CD4-positive, CD25-positive, alpha-beta regulatory T cell (primary cell): ENCODE measurements around the gene NEGR1. TPM values are rescaled to one million over a fixed set of nuclear protein-coding genes. Genes with fewer than 3 reads are reported as not detected.

Source experiments
- ATAC-seq, 2 donors: fragments of 150-1000 bp; cut with Tn5 transposase; one replicate each; pipeline ENCODE4 v1.10.0; 2021; ENCODE audit warnings: low read depth in 2 of 2, moderate number of reproducible peaks in 2 of 2, moderate library complexity in 1 of 2
- DNase-seq, 3 donors: peaks; one replicate each; pipeline versions ENCODE4 v3.0.0 to v3.0.0-alpha.2; 2012 to 2022; ENCODE audit warnings: mixed read lengths in 1 of 3
- H3K27ac ChIP-seq: one replicate; pipeline ENCODE4 v1.7.0; 2013; ENCODE audit warnings: mild to moderate bottlenecking, low read length; ENCODE audit not compliant: insufficient read depth, poor library complexity, severe bottlenecking
- H3K27me3 ChIP-seq: one replicate; pipeline ENCODE4 v1.7.0; 2013; ENCODE audit warnings: low read length; ENCODE audit not compliant: control insufficient read depth, insufficient read depth
- H3K36me3 ChIP-seq: one replicate; pipeline ENCODE4 v1.7.0; 2013; ENCODE audit warnings: mild to moderate bottlenecking, low read length, moderate library complexity; ENCODE audit not compliant: control insufficient read depth, insufficient read depth
- H3K4me1 ChIP-seq: 2 replicates; pipeline ENCODE4 v1.7.0; 2013; ENCODE audit warnings: mild to moderate bottlenecking, low read length; ENCODE audit not compliant: insufficient read depth, control insufficient read depth, poor library complexity, severe bottlenecking
- H3K4me3 ChIP-seq: one replicate; pipeline ENCODE4 v1.7.0; 2013; ENCODE audit warnings: low read depth, mild to moderate bottlenecking, low read length, moderate library complexity
- H3K9me3 ChIP-seq, 2 experiments: 1 replicate in 1 of 2; 2 replicates in 1 of 2; pipeline ENCODE4 v1.7.0; 2013; ENCODE audit warnings: low read length in 2 of 2, mild to moderate bottlenecking in 1 of 2, moderate library complexity in 1 of 2; ENCODE audit not compliant: control insufficient read depth in 2 of 2
- H3K27ac Mint-ChIP-seq, 3 donors: one replicate each; pipeline ENCODE4 v1.8.0; 2020 to 2022; ENCODE audit warnings: mild to moderate bottlenecking in 3 of 3, mixed read lengths in 3 of 3, moderate library complexity in 2 of 3
- H3K27me3 Mint-ChIP-seq: one replicate; pipeline ENCODE4 v1.8.0; 2022; ENCODE audit warnings: mild to moderate bottlenecking, mixed read lengths
- H3K36me3 Mint-ChIP-seq: one replicate; pipeline ENCODE4 v1.8.0; 2020; ENCODE audit warnings: mixed read lengths
- H3K4me1 Mint-ChIP-seq, 4 donors: one replicate each; pipeline ENCODE4 v1.8.0; 2020 to 2022; ENCODE audit warnings: mixed read lengths in 4 of 4, mild to moderate bottlenecking in 1 of 4
- H3K4me3 Mint-ChIP-seq, 4 donors: one replicate each; pipeline ENCODE4 v1.8.0; 2020 to 2022; ENCODE audit warnings: mild to moderate bottlenecking in 4 of 4, mixed read lengths in 4 of 4, moderate library complexity in 3 of 4
- H3K9me3 Mint-ChIP-seq, 7 donors: one replicate each; pipeline ENCODE4 v1.8.0; 2020 to 2022; ENCODE audit warnings: mixed read lengths in 7 of 7, mild to moderate bottlenecking in 3 of 7, moderate library complexity in 2 of 7
- polyA plus RNA-seq, 4 donors: library from polyadenylated mRNA; unstranded; fragments of 300-500 nt; fragmentation: Illumina TruSeq; gene quantifications; one replicate each; pipeline ENCODE4 v1.2.3, GENCODE V29; 2021
- total RNA-seq: library from RNA; stranded (reverse); gene quantifications from one replicate; pipeline ENCODE4 v1.2.3, GENCODE V29; 2022

The NEGR1 gene
- total and polyA plus RNA-seq, 5 donors from 2014 or later, result not detected

DNA sequence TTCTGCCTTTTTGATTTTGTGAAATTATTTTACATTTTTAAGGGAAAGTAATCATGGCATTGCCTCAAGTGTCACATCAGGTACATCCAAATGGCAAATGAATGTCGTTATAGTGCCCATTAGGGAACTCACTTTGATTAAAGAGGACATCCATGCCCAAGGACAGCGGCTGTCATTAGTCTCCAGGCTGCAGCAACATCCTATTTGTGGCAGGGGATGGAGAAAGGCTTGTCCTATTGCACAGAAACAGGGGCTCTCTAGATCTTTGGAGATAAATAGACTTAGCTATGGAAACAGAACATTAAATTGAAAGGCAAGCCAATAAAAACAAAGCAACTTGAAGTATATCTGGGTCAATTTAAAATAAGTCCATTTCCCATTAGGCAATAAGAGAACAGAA lies 439.3 kb downstream of the NEGR1 start:
- ATAC-seq (no peak), DNase-seq (no peak)
- Mint-ChIP-seq H3K27me3 (no peaks in the 10 kb centered on the region), H3K4me3 (no peak overlapping the region), H3K27ac (no peak overlapping the region), H3K36me3 (no peaks in the 10 kb centered on the region), H3K9me3 (peaks cover 0 to 11% (median 2%) of the 10 kb centered on the region in 7 donors), H3K4me1 (no peaks in the 10 kb centered on the region)
- Histone ChIP-seq H3K27ac (no peak overlapping the region), H3K27me3 (no peaks in the 10 kb centered on the region), H3K36me3 (no peaks in the 10 kb centered on the region), H3K4me1 (no peaks in the 10 kb centered on the region), H3K4me3 (no peak overlapping the region), H3K9me3 (peaks cover 0 to 5% of the 10 kb centered on the region in 2 experiments)

DNA sequence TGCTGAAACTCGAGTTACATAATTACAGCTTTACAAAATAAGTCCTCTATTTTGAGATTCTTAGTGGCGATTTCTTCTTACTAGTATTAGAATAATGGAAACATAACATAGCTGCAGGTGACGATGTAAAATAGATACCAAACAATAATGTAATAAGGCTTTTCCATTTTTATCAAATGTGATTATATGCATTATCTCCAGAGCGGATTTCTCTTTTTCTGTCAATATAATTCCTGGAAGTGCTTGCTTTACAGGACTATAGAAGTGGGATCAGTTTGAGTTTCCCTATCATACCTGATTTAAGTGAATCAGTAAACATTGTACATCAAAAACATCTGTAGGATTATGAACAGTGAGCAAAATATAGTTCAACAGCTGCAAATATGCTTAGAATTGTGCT lies 442.5 kb downstream of the NEGR1 start:
- Mint-ChIP-seq H3K4me1 (no peaks in the 10 kb centered on the region), H3K36me3 (no peaks in the 10 kb centered on the region), H3K4me3 (no peak overlapping the region), H3K27ac (no peak overlapping the region), H3K27me3 (no peaks in the 10 kb centered on the region), H3K9me3 (peaks cover 0 to 5% (median 2%) of the 10 kb centered on the region in 7 donors)
- Histone ChIP-seq H3K27ac (no peak overlapping the region), H3K36me3 (no peaks in the 10 kb centered on the region), H3K9me3 (peaks cover 0 to 5% of the 10 kb centered on the region in 2 experiments), H3K27me3 (no peaks in the 10 kb centered on the region), H3K4me1 (no peaks in the 10 kb centered on the region), H3K4me3 (no peak overlapping the region)
- DNase-seq (no peak), ATAC-seq (no peak)

- no peak overlapping the region for H3K27ac ChIP-seq
- H3K9me3 Mint-ChIP-seq, result peaks cover 0 to 4% (median 2%) of the 10 kb centered on the region in 7 donors
- no peaks in the 10 kb centered on the region for H3K27me3 ChIP-seq
- H3K4me1 Mint-ChIP-seq, result no peaks in the 10 kb centered on the region
- no peaks in the 10 kb centered on the region for H3K4me1 ChIP-seq
- no peak for ATAC-seq
- H3K27ac Mint-ChIP-seq, result no peak overlapping the region
- no peaks in the 10 kb centered on the region for H3K36me3 Mint-ChIP-seq
- H3K27me3 Mint-ChIP-seq, result no peaks in the 10 kb centered on the region
- H3K36me3 ChIP-seq, result no peaks in the 10 kb centered on the region
- H3K4me3 ChIP-seq, result no peak overlapping the region
- no peaks in the 10 kb centered on the region for H3K9me3 ChIP-seq
- no peak overlapping the region for H3K4me3 Mint-ChIP-seq
- no peak for DNase-seq
Observed at GRCh38 chr1:71836904-71837303, 445.4 kb downstream of the NEGR1 start.

- Histone ChIP-seq H3K9me3 (no peaks in the 10 kb centered on the region), H3K27ac (no peak overlapping the region), H3K4me3 (no peak overlapping the region), H3K27me3 (no peaks in the 10 kb centered on the region), H3K36me3 (no peaks in the 10 kb centered on the region), H3K4me1 (no peaks in the 10 kb centered on the region)
- H3K4me3 Mint-ChIP-seq, result no peak overlapping the region
- H3K36me3 Mint-ChIP-seq, result no peaks in the 10 kb centered on the region
- H3K27ac Mint-ChIP-seq, result no peak overlapping the region
- no peak for DNase-seq
- peaks cover 0 to 8% (median 6%) of the 10 kb centered on the region in 7 donors for H3K9me3 Mint-ChIP-seq
- no peaks in the 10 kb centered on the region for H3K27me3 Mint-ChIP-seq
- no peak for ATAC-seq
- H3K4me1 Mint-ChIP-seq, result no peaks in the 10 kb centered on the region
Observed at GRCh38 chr1:71835442-71835813, 446.9 kb downstream of the NEGR1 start.

GRCh38 chr1:71834601-71835441 lies 447.5 kb downstream of the NEGR1 start:
- no peak overlapping the region for H3K27ac ChIP-seq
- H3K27ac Mint-ChIP-seq, result no peak overlapping the region
- no peak overlapping the region for H3K4me3 Mint-ChIP-seq
- ATAC-seq (no peak), DNase-seq (no peak)
- H3K27me3 Mint-ChIP-seq, result no peaks in the 10 kb centered on the region
- no peaks in the 10 kb centered on the region for H3K36me3 Mint-ChIP-seq
- no peaks in the 10 kb centered on the region for H3K4me1 Mint-ChIP-seq
- peaks cover 0 to 10% (median 6%) of the 10 kb centered on the region in 7 donors for H3K9me3 Mint-ChIP-seq
- H3K4me3 ChIP-seq, result no peak overlapping the region
- H3K36me3 ChIP-seq, result no peaks in the 10 kb centered on the region
- H3K9me3 ChIP-seq, result no peaks in the 10 kb centered on the region
- no peaks in the 10 kb centered on the region for H3K4me1 ChIP-seq
- H3K27me3 ChIP-seq, result no peaks in the 10 kb centered on the region

GRCh38 chr1:71831646-71832045 lies 450.7 kb downstream of the NEGR1 start:
- Mint-ChIP-seq H3K4me1 (no peaks in the 10 kb centered on the region), H3K9me3 (peaks cover 0 to 16% (median 4%) of the 10 kb centered on the region in 7 donors), H3K27ac (no peak overlapping the region), H3K27me3 (no peaks in the 10 kb centered on the region), H3K4me3 (no peak overlapping the region), H3K36me3 (no peaks in the 10 kb centered on the region)
- no peak for DNase-seq
- H3K27ac ChIP-seq, result no peak overlapping the region
- no peaks in the 10 kb centered on the region for H3K36me3 ChIP-seq
- H3K9me3 ChIP-seq, result no peaks in the 10 kb centered on the region
- no peaks in the 10 kb centered on the region for H3K27me3 ChIP-seq
- no peak for ATAC-seq
- no peak overlapping the region for H3K4me3 ChIP-seq
- H3K4me1 ChIP-seq, result no peaks in the 10 kb centered on the region

DNA sequence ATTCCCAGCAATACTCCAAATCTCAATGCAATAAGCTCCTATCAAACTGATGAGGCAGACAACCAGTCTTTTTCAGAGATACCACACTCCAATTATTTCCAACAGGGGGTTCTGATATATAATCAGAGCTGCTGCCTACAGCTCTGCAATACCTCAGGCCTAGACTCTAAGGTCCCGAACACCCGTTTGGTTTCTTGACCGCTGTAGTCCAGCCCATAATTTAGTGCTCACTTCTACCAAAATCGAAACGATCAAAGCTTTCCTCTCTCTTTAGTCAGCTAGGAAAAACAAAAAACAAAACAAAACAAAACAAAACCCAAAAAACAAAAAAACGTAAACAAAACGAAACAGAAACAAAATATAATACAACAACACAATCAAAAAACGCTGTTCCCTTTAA lies 453.0 kb downstream of the NEGR1 start:
- ATAC-seq, result no peak
- no peaks in the 10 kb centered on the region for H3K27me3 Mint-ChIP-seq
- no peak for DNase-seq
- H3K4me3 Mint-ChIP-seq, result no peak overlapping the region
- no peaks in the 10 kb centered on the region for H3K4me1 Mint-ChIP-seq
- H3K27me3 ChIP-seq, result no peaks in the 10 kb centered on the region
- H3K36me3 Mint-ChIP-seq, result no peaks in the 10 kb centered on the region
- H3K9me3 Mint-ChIP-seq, result peaks cover 0 to 16% (median 4%) of the 10 kb centered on the region in 7 donors
- no peaks in the 10 kb centered on the region for H3K4me1 ChIP-seq
- H3K27ac Mint-ChIP-seq, result no peak overlapping the region
- H3K9me3 ChIP-seq, result no peaks in the 10 kb centered on the region
- no peaks in the 10 kb centered on the region for H3K36me3 ChIP-seq
- H3K4me3 ChIP-seq, result no peak overlapping the region
- H3K27ac ChIP-seq, result no peak overlapping the region

DNA sequence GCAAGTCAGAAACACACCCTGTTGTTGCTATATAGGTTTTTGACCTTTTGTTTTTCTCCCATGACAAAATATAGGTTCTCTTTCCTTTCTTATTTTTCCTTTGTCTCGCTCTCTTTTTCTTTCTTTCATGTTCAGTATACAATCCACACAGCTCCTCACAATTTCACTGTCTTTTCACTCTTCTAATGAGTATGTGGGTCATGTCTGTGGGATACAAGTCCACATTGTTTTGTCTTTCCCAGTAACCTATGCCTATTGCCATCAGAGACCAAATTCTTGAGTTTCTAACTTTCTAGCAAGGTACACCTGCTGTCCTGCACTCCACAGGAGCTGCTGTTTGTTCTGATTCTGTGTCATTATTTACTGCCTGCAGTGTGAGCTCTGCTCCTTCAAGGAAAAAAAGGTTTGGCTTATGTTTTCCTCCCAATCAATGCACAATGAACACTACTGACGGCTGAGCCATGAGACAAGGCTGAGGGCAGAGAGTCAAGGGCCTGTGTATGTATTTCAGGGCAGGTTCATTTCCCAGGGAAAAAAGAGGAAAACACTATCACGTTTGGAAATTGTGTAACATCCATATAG lies 453.8 kb downstream of the NEGR1 start:
- Histone ChIP-seq H3K36me3 (no peaks in the 10 kb centered on the region), H3K9me3 (no peaks in the 10 kb centered on the region), H3K27me3 (no peaks in the 10 kb centered on the region), H3K27ac (no peak overlapping the region), H3K4me3 (no peak overlapping the region), H3K4me1 (no peaks in the 10 kb centered on the region)
- no peak for DNase-seq
- no peak for ATAC-seq
- H3K4me1 Mint-ChIP-seq, result no peaks in the 10 kb centered on the region
- no peak overlapping the region for H3K27ac Mint-ChIP-seq
- peaks cover 0 to 16% (median 4%) of the 10 kb centered on the region in 7 donors for H3K9me3 Mint-ChIP-seq
- no peaks in the 10 kb centered on the region for H3K36me3 Mint-ChIP-seq
- no peaks in the 10 kb centered on the region for H3K27me3 Mint-ChIP-seq
- no peak overlapping the region for H3K4me3 Mint-ChIP-seq
